Neural cell (in vitro differentiated cells): Measurements from ENCODE around the gene TMEM121. TPM values are rescaled to one million over a fixed set of nuclear protein-coding genes. Genes with fewer than 3 reads are reported as not detected.

Source experiments
- H2AFZ ChIP-seq: fragments of 200-600, 300-800 bp; sonication (generic), shearing (Covaris generic); 2 replicates; pipeline ENCODE4 v1.6.0; 2014; ENCODE audit warnings: low read depth, mild to moderate bottlenecking, antibody characterized with exemption, low read length, moderate library complexity
- H3F3A ChIP-seq: fragments of 200-600 bp; shearing (Covaris generic); 2 replicates; pipeline ENCODE4 v1.6.1; 2016; ENCODE audit warnings: mild to moderate bottlenecking, moderate library complexity, mixed read lengths, antibody characterized with exemption, low read length; ENCODE audit not compliant: insufficient read depth, poor library complexity, severe bottlenecking
- H3K27ac ChIP-seq: fragments of 200-600, 300-800 bp; sonication (generic), shearing (Covaris generic); 2 replicates; pipeline ENCODE4 v1.5.1; 2014; ENCODE audit warnings: mild to moderate bottlenecking, low read length, moderate library complexity
- H3K27me3 ChIP-seq: fragments of 300-800, 200-600 bp; sonication (generic), shearing (Covaris generic); 2 replicates; pipeline ENCODE4 v1.6.0; 2014; ENCODE audit warnings: mild to moderate bottlenecking, low read depth, low read length, moderate library complexity; ENCODE audit not compliant: insufficient read depth
- H3K36me3 ChIP-seq: fragments of 300-800, 200-600 bp; sonication (generic), shearing (Covaris generic); 2 replicates; pipeline ENCODE4 v1.5.1; 2014; ENCODE audit warnings: mild to moderate bottlenecking, antibody characterized with exemption, low read length, moderate library complexity; ENCODE audit not compliant: insufficient read depth
- H3K4me2 ChIP-seq: fragments of 300-800, 200-600 bp; sonication (generic), shearing (Covaris generic); 2 replicates; pipeline ENCODE4 v1.6.0; 2014; ENCODE audit warnings: mild to moderate bottlenecking, low read length
- H3K4me3 ChIP-seq: fragments of 300-800, 200-600 bp; sonication (generic), shearing (Covaris generic); 2 replicates; pipeline ENCODE4 v1.5.1; 2014; ENCODE audit warnings: mild to moderate bottlenecking, low read length, moderate library complexity
- H3K79me2 ChIP-seq: fragments of 200-600 bp; shearing (Covaris generic); replicated peaks from 2 replicates; pipeline ENCODE4 v1.6.0; 2014; ENCODE audit warnings: mild to moderate bottlenecking, low read length, moderate library complexity; ENCODE audit not compliant: insufficient read depth
- H3K9ac ChIP-seq: fragments of 300-800, 200-600 bp; sonication (generic), shearing (Covaris generic); 2 replicates; pipeline ENCODE4 v1.6.1; 2016; ENCODE audit warnings: mild to moderate bottlenecking, low read length, mixed read lengths
- H3K9me2 ChIP-seq: fragments of 200-600 bp; shearing (Covaris generic); 2 replicates; pipeline ENCODE4 v1.6.1; 2016; ENCODE audit warnings: mild to moderate bottlenecking, low read length, mixed read lengths; ENCODE audit not compliant: insufficient read depth
- H3K9me3 ChIP-seq: fragments of 200-600, 300-800 bp; sonication (generic), shearing (Covaris generic); 2 replicates; pipeline ENCODE4 v1.6.1; 2016; ENCODE audit warnings: mild to moderate bottlenecking, mixed run types, low read length, moderate library complexity, mixed read lengths
- H4K20me1 ChIP-seq: fragments of 200-600 bp; shearing (Covaris generic); 2 replicates; pipeline ENCODE4 v1.6.1; 2016; ENCODE audit warnings: mild to moderate bottlenecking, mixed run types; ENCODE audit not compliant: insufficient read depth
- EP300 ChIP-seq: fragments of 450-650 bp; conservative IDR thresholded peaks from 2 replicates; pipeline ENCODE4 v1.6.1; 2014; ENCODE audit warnings: antibody characterized with exemption, mild to moderate bottlenecking, moderate library complexity; ENCODE audit not compliant: poor library complexity, severe bottlenecking
- EZH2 ChIP-seq: fragments of 200-600, 300-800 bp; shearing (Covaris generic), sonication (generic); IDR thresholded peaks from 2 replicates; pipeline ENCODE4 v1.6.1; 2014; ENCODE audit warnings: antibody characterized with exemption, low read length, borderline replicate concordance, mild to moderate bottlenecking; ENCODE audit not compliant: insufficient read depth, poor library complexity, severe bottlenecking
- MXI1 ChIP-seq: fragments of 450-650 bp; conservative IDR thresholded peaks from 2 replicates; pipeline ENCODE4 v1.6.1; 2014; ENCODE audit warnings: antibody characterized with exemption, mild to moderate bottlenecking; ENCODE audit not compliant: poor library complexity, severe bottlenecking
- POLR2AphosphoS5 ChIP-seq: IDR thresholded peaks from 2 replicates; pipeline ENCODE4 v1.6.1; 2012
- RAD21 ChIP-seq: fragments of 450-650 bp; conservative IDR thresholded peaks from 2 replicates; pipeline ENCODE4 v1.6.1; 2014; ENCODE audit warnings: antibody characterized with exemption, mild to moderate bottlenecking, moderate library complexity
- SMC3 ChIP-seq: fragments of 450-650 bp; conservative IDR thresholded peaks from 2 replicates; pipeline ENCODE4 v1.6.1; 2014; ENCODE audit warnings: antibody characterized with exemption, mild to moderate bottlenecking, moderate library complexity; ENCODE audit not compliant: poor library complexity
- TAF1 ChIP-seq: IDR thresholded peaks from 2 replicates; pipeline ENCODE4 v1.6.1; 2012; ENCODE audit warnings: low read depth
- polyA plus RNA-seq: library from polyadenylated mRNA; depleted of rRNA; stranded (reverse); fragments of >200 nt; gene quantifications from 2 replicates; pipeline ENCODE4 v1.2.3, GENCODE V29; 2014
- TF ChIP-seq, protein P1 (sequence below): IDR thresholded peaks from 2 replicates; pipeline ENCODE4 v1.6.1; 2012; ENCODE audit warnings: borderline replicate concordance
- TF ChIP-seq, protein P2 (sequence below): fragments of 450-650 bp; IDR thresholded peaks from 2 replicates; pipeline ENCODE4 v1.5.1; 2014; ENCODE audit warnings: antibody characterized with exemption, mild to moderate bottlenecking, moderate library complexity; ENCODE audit not compliant: poor library complexity, severe bottlenecking

Gene TMEM121
- polyA plus RNA-seq, 1 donor from 2014 or later, result 19.5 TPM

DNA sequence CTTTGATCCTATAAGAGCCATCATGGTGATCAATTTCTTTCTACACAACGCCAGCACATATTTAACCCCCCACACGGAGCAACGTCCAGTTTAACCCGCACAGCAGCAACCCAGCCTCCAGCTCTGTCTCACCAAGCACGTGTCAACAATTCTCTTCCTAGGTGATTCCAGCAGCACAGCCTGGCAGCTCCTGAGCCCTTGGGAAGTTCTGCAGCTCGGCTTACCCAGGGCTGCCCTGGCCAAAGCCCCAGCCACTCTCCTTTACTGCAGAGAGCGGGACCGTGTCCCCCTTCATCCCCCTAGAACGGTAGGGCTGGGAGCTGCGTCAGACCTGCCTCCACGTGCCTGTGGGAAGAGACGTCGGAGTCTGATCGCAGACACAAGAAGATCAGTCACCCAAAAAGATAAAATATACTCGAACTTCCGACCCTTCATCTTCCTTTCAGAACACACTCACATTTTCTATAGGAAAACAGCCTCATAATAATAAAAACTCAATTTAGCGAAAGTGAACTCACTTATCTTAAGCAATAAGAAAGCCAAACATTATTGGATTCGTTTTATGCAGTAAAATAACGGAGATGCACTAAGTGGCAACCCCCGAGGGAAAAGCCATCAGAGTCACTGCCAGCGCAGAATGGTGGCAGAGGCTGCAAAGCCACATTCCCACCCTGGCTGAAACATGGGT is 7.6 kb downstream of the TMEM121 start:
- Histone ChIP-seq H3K4me2 (no peak overlapping the region), H3K27me3 (no peaks in the 10 kb centered on the region), H4K20me1 (no peaks in the 10 kb centered on the region), H3K27ac (no peak overlapping the region), H2AFZ (no peak overlapping the region), H3K4me3 (no peak overlapping the region), H3K36me3 (no peaks in the 10 kb centered on the region), H3K9me2 (no peaks in the 10 kb centered on the region), H3K9me3 (no peaks in the 10 kb centered on the region), H3F3A (no peaks in the 10 kb centered on the region), H3K79me2 (no peaks in the 10 kb centered on the region), H3K9ac (no peak overlapping the region)
- no peak for TF ChIP-seq MXI1
- no peak for TF ChIP-seq TAF1
- TF ChIP-seq SMC3, result no peak
- no peak for TF ChIP-seq EZH2
- no peak for TF ChIP-seq RAD21
- TF ChIP-seq, protein P1, sequence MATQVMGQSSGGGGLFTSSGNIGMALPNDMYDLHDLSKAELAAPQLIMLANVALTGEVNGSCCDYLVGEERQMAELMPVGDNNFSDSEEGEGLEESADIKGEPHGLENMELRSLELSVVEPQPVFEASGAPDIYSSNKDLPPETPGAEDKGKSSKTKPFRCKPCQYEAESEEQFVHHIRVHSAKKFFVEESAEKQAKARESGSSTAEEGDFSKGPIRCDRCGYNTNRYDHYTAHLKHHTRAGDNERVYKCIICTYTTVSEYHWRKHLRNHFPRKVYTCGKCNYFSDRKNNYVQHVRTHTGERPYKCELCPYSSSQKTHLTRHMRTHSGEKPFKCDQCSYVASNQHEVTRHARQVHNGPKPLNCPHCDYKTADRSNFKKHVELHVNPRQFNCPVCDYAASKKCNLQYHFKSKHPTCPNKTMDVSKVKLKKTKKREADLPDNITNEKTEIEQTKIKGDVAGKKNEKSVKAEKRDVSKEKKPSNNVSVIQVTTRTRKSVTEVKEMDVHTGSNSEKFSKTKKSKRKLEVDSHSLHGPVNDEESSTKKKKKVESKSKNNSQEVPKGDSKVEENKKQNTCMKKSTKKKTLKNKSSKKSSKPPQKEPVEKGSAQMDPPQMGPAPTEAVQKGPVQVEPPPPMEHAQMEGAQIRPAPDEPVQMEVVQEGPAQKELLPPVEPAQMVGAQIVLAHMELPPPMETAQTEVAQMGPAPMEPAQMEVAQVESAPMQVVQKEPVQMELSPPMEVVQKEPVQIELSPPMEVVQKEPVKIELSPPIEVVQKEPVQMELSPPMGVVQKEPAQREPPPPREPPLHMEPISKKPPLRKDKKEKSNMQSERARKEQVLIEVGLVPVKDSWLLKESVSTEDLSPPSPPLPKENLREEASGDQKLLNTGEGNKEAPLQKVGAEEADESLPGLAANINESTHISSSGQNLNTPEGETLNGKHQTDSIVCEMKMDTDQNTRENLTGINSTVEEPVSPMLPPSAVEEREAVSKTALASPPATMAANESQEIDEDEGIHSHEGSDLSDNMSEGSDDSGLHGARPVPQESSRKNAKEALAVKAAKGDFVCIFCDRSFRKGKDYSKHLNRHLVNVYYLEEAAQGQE, result no peak
- TF ChIP-seq, protein P2, sequence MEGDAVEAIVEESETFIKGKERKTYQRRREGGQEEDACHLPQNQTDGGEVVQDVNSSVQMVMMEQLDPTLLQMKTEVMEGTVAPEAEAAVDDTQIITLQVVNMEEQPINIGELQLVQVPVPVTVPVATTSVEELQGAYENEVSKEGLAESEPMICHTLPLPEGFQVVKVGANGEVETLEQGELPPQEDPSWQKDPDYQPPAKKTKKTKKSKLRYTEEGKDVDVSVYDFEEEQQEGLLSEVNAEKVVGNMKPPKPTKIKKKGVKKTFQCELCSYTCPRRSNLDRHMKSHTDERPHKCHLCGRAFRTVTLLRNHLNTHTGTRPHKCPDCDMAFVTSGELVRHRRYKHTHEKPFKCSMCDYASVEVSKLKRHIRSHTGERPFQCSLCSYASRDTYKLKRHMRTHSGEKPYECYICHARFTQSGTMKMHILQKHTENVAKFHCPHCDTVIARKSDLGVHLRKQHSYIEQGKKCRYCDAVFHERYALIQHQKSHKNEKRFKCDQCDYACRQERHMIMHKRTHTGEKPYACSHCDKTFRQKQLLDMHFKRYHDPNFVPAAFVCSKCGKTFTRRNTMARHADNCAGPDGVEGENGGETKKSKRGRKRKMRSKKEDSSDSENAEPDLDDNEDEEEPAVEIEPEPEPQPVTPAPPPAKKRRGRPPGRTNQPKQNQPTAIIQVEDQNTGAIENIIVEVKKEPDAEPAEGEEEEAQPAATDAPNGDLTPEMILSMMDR, result no peak
- TF ChIP-seq POLR2AphosphoS5, result no peak
- TF ChIP-seq EP300, result no peak

DNA sequence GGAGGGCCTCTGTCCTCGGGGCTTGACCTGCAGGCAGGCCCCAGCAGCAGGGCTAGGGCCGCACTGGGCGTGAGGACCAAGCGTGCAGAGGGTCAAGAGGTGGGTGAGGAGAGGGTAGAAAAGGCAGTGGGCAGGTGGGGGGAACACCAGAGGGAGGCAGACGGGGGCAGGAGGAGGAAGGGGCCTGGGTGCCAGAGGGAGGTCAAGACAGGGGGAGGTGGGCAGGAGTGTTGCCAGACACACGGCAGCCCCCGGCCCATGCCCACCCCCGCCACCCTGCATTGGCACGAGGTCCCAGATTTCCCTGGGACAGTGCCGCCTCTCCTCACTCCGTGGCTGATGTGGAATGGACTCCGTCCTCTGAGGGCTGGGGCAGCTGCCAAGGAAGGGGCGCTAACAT is 8.2 kb downstream of the TMEM121 start:
- Histone ChIP-seq H3K9ac (no peak overlapping the region), H3K27me3 (no peaks in the 10 kb centered on the region), H3K79me2 (no peaks in the 10 kb centered on the region), H3K4me3 (no peak overlapping the region), H3K36me3 (no peaks in the 10 kb centered on the region), H4K20me1 (no peaks in the 10 kb centered on the region), H2AFZ (no peak overlapping the region), H3K9me3 (no peaks in the 10 kb centered on the region), H3K9me2 (no peaks in the 10 kb centered on the region), H3F3A (no peaks in the 10 kb centered on the region), H3K4me2 (no peak overlapping the region), H3K27ac (no peak overlapping the region)
- TF ChIP-seq EP300, result no peak
- no peak for TF ChIP-seq POLR2AphosphoS5

DNA sequence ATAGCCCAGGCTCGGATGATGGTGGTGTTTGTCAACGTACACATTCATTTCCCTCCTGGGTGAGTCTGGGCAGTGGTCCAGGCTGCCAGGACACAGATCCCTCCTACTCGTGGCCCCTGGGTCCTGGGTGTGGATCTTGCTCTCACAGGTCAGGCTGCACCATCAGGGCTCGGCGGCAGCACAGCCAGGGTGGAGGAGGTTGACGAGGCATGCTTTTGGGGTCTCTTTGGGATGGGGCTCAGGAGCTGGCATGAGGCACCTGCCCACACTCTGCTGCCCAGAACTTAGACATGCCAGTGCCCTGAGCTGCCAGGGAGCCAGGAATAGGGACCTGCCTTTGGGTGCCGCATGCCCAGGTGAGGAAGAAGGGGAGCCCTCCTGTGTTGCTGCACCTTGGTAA is 9.7 kb downstream of the TMEM121 start:
- H3K9me3 ChIP-seq, result no peaks in the 10 kb centered on the region
- no peaks in the 10 kb centered on the region for H3K27me3 ChIP-seq
- no peak overlapping the region for H3K4me2 ChIP-seq
- H4K20me1 ChIP-seq, result no peaks in the 10 kb centered on the region
- no peak overlapping the region for H3K9ac ChIP-seq
- H3K9me2 ChIP-seq, result no peaks in the 10 kb centered on the region
- no peaks in the 10 kb centered on the region for H3F3A ChIP-seq
- TF ChIP-seq TAF1, result no peak
- no peak for TF ChIP-seq EP300
- no peaks in the 10 kb centered on the region for H3K79me2 ChIP-seq
- H3K36me3 ChIP-seq, result no peaks in the 10 kb centered on the region
- no peak overlapping the region for H3K4me3 ChIP-seq
- H2AFZ ChIP-seq, result no peak overlapping the region
- H3K27ac ChIP-seq, result no peak overlapping the region
